ENCODE measurements around the gene KLK12. TPM values are rescaled to one million over a fixed set of nuclear protein-coding genes. Genes with fewer than 3 reads are reported as not detected.

The KLK12 gene
- total RNA-seq, 1 experiment from 2014 or later = not detected

GRCh38 chr19:50980208-50980607 lies 54.6 kb downstream of the KLK12 start:
- no peaks in the 10 kb centered on the region for H3K36me3 ChIP-seq (ENCODE audit: control insufficient read depth, insufficient read depth, low read length)
- BruUV-seq (replicated peaks) = no TSS peak
- ChIA-PET POLR2A (no interaction called here), CTCF (no interaction called here)
- Mint-ChIP-seq H3K4me1 (ENCODE audit: low read depth, unreplicated experiment) (peaks cover 7% of the 10 kb centered on the region), H3K27ac (ENCODE audit: unreplicated experiment) (no peak overlapping the region), H3K4me3 (ENCODE audit: unreplicated experiment) (no peak overlapping the region), H3K27me3 (ENCODE audit: insufficient read depth, unreplicated experiment) (peaks cover 9% of the 10 kb centered on the region), H3K9me3 (ENCODE audit: unreplicated experiment) (no peaks in the 10 kb centered on the region), H3K36me3 (ENCODE audit: insufficient read depth, unreplicated experiment) (no peaks in the 10 kb centered on the region)
- no peaks in the 10 kb centered on the region for H3K27me3 ChIP-seq (replicated peaks; ENCODE audit: control insufficient read depth, insufficient read depth, low read length)
- intact Hi-C loops (cut with micrococcal nuclease; ENCODE audit: unreplicated experiment) = no loop called here
- no peak overlapping the region for H3K4me3 ChIP-seq (ENCODE audit: low read depth, low read length)
- no peak for TF ChIP-seq CTCF (IDR thresholded peaks at IDR 0.05; ENCODE audit: insufficient read depth in 1 of 2, low read depth in 1 of 2, low read length in 1 of 2, severe bottlenecking in 1 of 2, unreplicated experiment in 1 of 2)
- H3K4me1 ChIP-seq = peaks cover 14% of the 10 kb centered on the region; the same call in 1 of the 2 replicates
- no peaks in the 10 kb centered on the region for H3K9me3 ChIP-seq
- no peak for DNase-seq

- Histone ChIP-seq H3K4me3 (ENCODE audit: low read depth, low read length) (no peak overlapping the region), H3K4me1 (peaks cover 14% of the 10 kb centered on the region; the same call in 1 of the 2 replicates), H3K9me3 (no peaks in the 10 kb centered on the region), H3K27me3 (replicated peaks; ENCODE audit: control insufficient read depth, insufficient read depth, low read length) (no peaks in the 10 kb centered on the region), H3K36me3 (ENCODE audit: control insufficient read depth, insufficient read depth, low read length) (no peaks in the 10 kb centered on the region)
- no peaks in the 10 kb centered on the region for H3K36me3 Mint-ChIP-seq (ENCODE audit: insufficient read depth, unreplicated experiment)
- DNase-seq = no peak
- H3K4me1 Mint-ChIP-seq (ENCODE audit: low read depth, unreplicated experiment) = peaks cover 7% of the 10 kb centered on the region
- no peak overlapping the region for H3K27ac Mint-ChIP-seq (ENCODE audit: unreplicated experiment)
- ChIA-PET CTCF (no interaction called here), POLR2A (no interaction called here)
- BruUV-seq (replicated peaks) = no TSS peak
- peaks cover 9% of the 10 kb centered on the region for H3K27me3 Mint-ChIP-seq (ENCODE audit: insufficient read depth, unreplicated experiment)
- intact Hi-C loops (cut with micrococcal nuclease; ENCODE audit: unreplicated experiment) = no loop called here
- TF ChIP-seq CTCF (IDR thresholded peaks at IDR 0.05; ENCODE audit: insufficient read depth in 1 of 2, low read depth in 1 of 2, low read length in 1 of 2, severe bottlenecking in 1 of 2, unreplicated experiment in 1 of 2) = no peak
- no peak overlapping the region for H3K4me3 Mint-ChIP-seq (ENCODE audit: unreplicated experiment)
- no peaks in the 10 kb centered on the region for H3K9me3 Mint-ChIP-seq (ENCODE audit: unreplicated experiment)
These were observed 55.0 kb downstream of the KLK12 start for GRCh38 chr19:50979758-50980157.

Other genes with a start within 250 kb of the KLK12 start
- not detected in 2 replicates for gene ACP4, start 244.6 kb downstream of the KLK12 start, total RNA-seq (2022)
- 0.73 and 1.1 TPM in 2 replicates for gene KLK1, start 211.2 kb downstream of the KLK12 start, total RNA-seq (2022)
- gene KLK15, start 201.4 kb downstream of the KLK12 start, total RNA-seq (2022) = not detected in 2 replicates
- gene KLK3, start 180.1 kb downstream of the KLK12 start, total RNA-seq (2022) = not detected in 2 replicates
- not detected in 2 replicates for gene KLK2, start 161.6 kb downstream of the KLK12 start, total RNA-seq (2022)
- not detected in 2 replicates for gene KLK4, start 123.6 kb downstream of the KLK12 start, total RNA-seq (2022)
- gene KLK5, start 82.0 kb downstream of the KLK12 start, total RNA-seq (2022) = not detected in 2 replicates
- 1.3 and 1.5 TPM in 2 replicates for gene KLK6, start 65.4 kb downstream of the KLK12 start, total RNA-seq (2022)
- not detected in 2 replicates for gene KLK7, start 51.1 kb downstream of the KLK12 start, total RNA-seq (2022)
- 1.7 TPM in 1 of 2 replicates, not detected in the other for gene KLK8, start 33.4 kb downstream of the KLK12 start, total RNA-seq (2022)
- not detected in 2 replicates for gene KLK10, start 15.3 kb downstream of the KLK12 start, total RNA-seq (2022)
- not detected in 2 replicates for gene KLK11, start 8.4 kb downstream of the KLK12 start, total RNA-seq (2022)
- gene KLK13, start 30.1 kb upstream of the KLK12 start, total RNA-seq (2022) = not detected in 2 replicates
- gene KLK14, start 47.9 kb upstream of the KLK12 start, total RNA-seq (2022) = not detected in 2 replicates
- 8.1 and 8.9 TPM in 2 replicates for gene CTU1, start 73.4 kb upstream of the KLK12 start, total RNA-seq (2022)
- gene SIGLEC9, start 89.9 kb upstream of the KLK12 start, total RNA-seq (2022) = not detected in 2 replicates
- gene SIGLEC7, start 107.3 kb upstream of the KLK12 start, total RNA-seq (2022) = not detected in 2 replicates
- not detected in 2 replicates for gene CD33, start 190.1 kb upstream of the KLK12 start, total RNA-seq (2022)
- gene SIGLECL1, start 216.1 kb upstream of the KLK12 start, total RNA-seq (2022) = not detected in 2 replicates

Measured in Caco-2 (cell line).